D721Med (cell line): ENCODE data around the gene TNFRSF21.

Experiments
- DNase-seq: peaks from one replicate; pipeline ENCODE4 v3.0.0; 2011; ENCODE audit warnings: low spot score; ENCODE audit not compliant: insufficient read length
- FAIRE-seq: peaks from 2 replicates; lab custom pipeline; 2011; peaks lifted over from hg19 to GRCh38; lab: Jason Lieb, UNC
- CTCF ChIP-seq: IDR thresholded peaks from 2 replicates; pipeline ENCODE4 v1.5.1; 2012; ENCODE audit warnings: mild to moderate bottlenecking, control low read depth; ENCODE audit not compliant: insufficient read depth; ENCODE audit errors: missing control alignments

TNFRSF21 gene

GRCh38 chr6:47290124-47290834 lies 19.4 kb downstream of the TNFRSF21 start:
- no peak for TF ChIP-seq CTCF
- FAIRE-seq (no peak), DNase-seq (no peak)

GRCh38 chr6:47288267-47289090 lies 21.2 kb downstream of the TNFRSF21 start:
- FAIRE-seq, result no peak
- DNase-seq, result no peak

GRCh38 chr6:47286301-47286700 lies 23.4 kb downstream of the TNFRSF21 start:
- DNase-seq (no peak), FAIRE-seq (no peak)
- no peak for TF ChIP-seq CTCF

More at GRCh38 chr6:47288267-47289090, 21.2 kb downstream of the TNFRSF21 start:
- no peak for TF ChIP-seq CTCF

- DNase-seq (no peak), FAIRE-seq (no peak)
- no peak for TF ChIP-seq CTCF
These were observed 25.7 kb downstream of the TNFRSF21 start for GRCh38 chr6:47283993-47284392.

- DNase-seq, result no peak
- no peak for FAIRE-seq
- no peak for TF ChIP-seq CTCF
These were observed 31.2 kb downstream of the TNFRSF21 start for GRCh38 chr6:47278545-47278944.

GRCh38 chr6:47277702-47278101 lies 32.0 kb downstream of the TNFRSF21 start:
- DNase-seq (no peak), FAIRE-seq (no peak)
- TF ChIP-seq CTCF, result no peak
